Epithelial cell of prostate (primary cell): Measurements from ENCODE around the gene KIRREL3.

Source experiments
- DNase-seq: peaks from one replicate; pipeline ENCODE4 v3.0.0-alpha.2; 2011; ENCODE audit warnings: low read depth, low spot score
- H3K27ac ChIP-seq: fragments of 450-650 bp; 2 replicates; pipeline ENCODE4 v1.5.1; 2017; ENCODE audit warnings: mild to moderate bottlenecking

Gene KIRREL3

GRCh38 chr11:126725521-126725920 lies 275.0 kb downstream of the KIRREL3 start:
- no peak overlapping the region for H3K27ac ChIP-seq
- DNase-seq: no peak

GRCh38 chr11:126725043-126725442 lies 275.5 kb downstream of the KIRREL3 start:
- no peak for DNase-seq

DNA sequence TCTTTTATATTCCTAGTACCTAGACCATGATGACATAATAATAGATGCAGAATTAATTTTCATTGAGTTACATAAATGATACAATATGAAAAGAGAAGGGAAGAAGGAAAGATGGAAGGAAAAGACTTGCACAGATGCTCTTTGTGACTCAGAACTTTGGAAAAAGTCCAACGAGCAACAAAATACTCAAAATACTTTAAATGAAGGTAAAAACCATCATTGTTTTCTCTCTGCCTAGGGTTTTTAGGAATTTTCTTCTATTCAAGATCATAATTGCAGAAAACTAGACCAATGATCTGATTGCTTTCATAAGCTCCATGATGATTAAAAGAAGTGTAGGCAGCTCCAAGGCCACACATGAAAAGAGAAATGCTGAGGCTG lies 276.9 kb downstream of the KIRREL3 start:
- no peak overlapping the region for H3K27ac ChIP-seq
- no peak for DNase-seq

More at GRCh38 chr11:126725043-126725442, 275.5 kb downstream of the KIRREL3 start:
- H3K27ac ChIP-seq: no peak overlapping the region

DNA sequence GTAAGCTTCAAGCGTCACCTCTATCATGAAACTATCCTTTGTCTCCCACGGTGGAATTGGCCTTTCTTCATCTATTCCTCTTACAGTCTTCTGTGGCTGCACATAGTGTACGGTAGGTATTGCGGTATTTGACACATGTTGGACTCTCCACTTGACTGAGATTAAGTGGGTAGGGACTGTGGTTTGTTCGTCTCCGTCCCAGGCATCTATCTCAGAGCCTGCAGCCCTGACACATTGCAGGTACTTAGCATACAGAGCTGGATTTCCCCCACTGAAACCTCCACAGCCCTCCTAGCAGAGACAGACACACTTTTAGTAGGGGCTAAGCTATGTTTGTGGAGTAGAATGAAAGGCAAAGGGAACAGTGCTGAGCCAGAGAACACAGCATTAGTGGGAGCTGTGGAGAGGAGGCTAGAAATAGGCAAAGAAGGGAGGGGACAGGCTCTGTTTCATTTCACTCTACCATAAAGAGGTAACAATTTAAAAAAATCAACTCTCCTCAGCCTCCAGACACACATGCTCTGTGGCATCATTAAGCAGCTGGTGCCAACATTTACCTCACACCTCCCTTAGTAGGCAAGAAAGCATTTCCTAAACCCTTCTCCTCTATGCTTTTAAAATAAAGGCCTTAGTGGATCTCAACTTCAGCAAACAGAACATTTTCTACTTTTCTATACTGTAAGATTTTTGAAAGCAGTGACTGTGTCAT lies 277.5 kb downstream of the KIRREL3 start:
- DNase-seq: no peak
- H3K27ac ChIP-seq: no peak overlapping the region

GRCh38 chr11:126722006-126722736 lies 278.4 kb downstream of the KIRREL3 start:
- no peak for DNase-seq
- H3K27ac ChIP-seq: no peak overlapping the region

DNA sequence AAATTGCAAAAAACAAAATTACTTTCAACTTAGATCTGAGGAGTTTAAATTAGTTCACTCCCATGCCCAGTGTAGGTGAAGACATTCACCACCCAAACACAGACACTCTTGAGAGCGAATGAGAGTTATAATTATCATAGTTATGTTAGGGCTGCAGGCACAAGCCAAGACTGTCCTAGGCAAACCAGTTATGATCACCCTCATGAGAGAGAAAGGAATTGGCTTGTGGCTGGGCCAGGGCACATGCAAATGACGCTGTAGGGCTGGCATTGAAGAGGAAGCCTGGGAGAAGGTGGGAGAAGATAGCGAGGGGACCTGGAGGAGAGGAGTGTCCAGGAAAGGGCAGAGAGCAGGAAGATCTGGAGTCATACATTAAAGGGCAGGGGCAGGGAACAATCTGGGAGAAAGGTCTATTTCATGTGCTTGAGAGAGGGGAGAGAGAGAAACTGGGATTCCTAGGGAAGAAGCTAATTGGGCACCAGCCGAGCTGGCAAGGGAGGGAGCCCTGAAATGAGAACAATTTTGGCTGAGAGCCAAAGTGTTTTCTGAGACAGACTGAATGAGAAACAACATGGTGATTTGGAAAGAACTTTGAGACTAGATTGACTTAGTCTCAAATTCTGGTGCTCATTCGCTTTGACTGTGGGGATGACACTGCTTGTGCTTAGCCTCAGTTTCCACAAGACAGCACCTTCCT lies 279.9 kb downstream of the KIRREL3 start:
- DNase-seq: no peak
- no peak overlapping the region for H3K27ac ChIP-seq

GRCh38 chr11:126719740-126720139 lies 280.8 kb downstream of the KIRREL3 start:
- DNase-seq: no peak

DNA sequence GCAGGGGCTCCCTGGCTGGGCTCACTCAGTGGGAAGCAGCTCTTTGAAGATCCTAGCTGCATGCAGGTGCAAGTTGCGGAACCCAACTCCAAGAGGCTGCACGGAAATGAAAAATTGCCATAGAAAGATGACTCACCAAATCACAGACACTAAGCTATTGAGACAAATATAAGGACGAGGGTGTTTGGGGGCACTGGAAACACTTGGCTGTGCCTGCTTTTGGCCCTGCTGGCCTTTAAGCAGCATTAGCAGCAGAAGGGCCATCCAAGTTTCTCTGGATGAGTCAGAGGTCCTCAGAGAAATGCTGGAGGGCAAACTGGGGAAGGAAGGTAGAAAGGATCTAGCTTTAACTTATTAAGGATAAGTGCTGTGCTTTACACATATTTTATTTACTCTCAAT lies 282.3 kb downstream of the KIRREL3 start:
- no peak for DNase-seq
- H3K27ac ChIP-seq: no peak overlapping the region

More at GRCh38 chr11:126719740-126720139, 280.8 kb downstream of the KIRREL3 start:
- H3K27ac ChIP-seq: no peak overlapping the region

DNA sequence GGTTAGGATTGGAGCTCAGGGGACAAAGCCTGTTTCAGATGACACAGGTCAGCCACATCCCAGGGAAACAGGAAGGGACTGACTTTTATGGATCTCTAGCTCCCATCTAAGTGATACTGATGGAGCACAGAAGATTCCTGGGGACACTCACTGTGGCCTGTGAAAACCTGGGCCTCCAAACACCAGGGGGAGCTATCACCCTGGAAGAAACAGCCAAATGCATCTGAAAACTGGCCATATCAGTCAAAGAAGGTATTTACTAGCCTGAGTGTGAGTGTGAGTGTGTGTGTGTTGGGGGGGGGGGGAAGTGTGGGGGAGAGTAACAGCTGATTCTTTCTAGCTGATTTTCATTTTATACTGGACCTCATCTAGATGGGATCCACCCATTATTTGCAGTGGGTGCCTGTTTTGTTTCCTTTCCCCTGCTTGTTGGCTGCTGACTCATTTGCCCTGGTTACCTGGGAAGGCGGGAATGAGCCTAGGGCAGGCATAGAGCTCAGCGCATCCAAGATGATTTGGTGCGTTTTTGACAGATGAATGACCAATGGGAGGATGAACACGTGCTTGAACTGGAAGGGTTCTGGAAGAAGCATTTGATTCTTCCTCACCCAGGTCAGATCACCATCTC lies 284.0 kb downstream of the KIRREL3 start:
- no peak overlapping the region for H3K27ac ChIP-seq
- no peak for DNase-seq

- no peak overlapping the region for H3K27ac ChIP-seq
- DNase-seq: no peak
Observed at GRCh38 chr11:126713806-126714205, 286.8 kb downstream of the KIRREL3 start.

GRCh38 chr11:126711977-126712625 lies 288.5 kb downstream of the KIRREL3 start:
- no peak overlapping the region for H3K27ac ChIP-seq
- DNase-seq: no peak

- no peak for DNase-seq
- no peak overlapping the region for H3K27ac ChIP-seq
Observed at GRCh38 chr11:126710804-126711399, 289.7 kb downstream of the KIRREL3 start.

GRCh38 chr11:126707498-126707897 lies 293.1 kb downstream of the KIRREL3 start:
- H3K27ac ChIP-seq: no peak overlapping the region
- DNase-seq: no peak

DNA sequence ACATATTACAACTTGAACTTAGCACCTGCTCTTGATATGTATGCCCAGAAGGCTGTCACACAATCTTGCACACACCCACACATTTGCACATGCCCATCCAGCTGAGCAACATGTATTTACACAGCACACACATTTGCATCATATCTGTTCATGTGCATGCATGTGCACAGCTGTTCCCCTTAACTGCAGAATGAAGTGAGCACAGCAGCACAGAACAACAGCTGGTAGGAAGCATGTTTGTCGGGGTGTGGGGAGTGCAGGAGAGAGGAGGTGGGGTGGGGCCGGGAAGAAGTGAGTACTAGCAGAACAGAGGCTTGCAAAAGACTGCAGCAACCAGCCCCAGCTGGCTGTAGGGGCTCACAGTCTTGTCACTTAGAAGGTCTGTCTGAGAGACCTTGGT lies 296.5 kb downstream of the KIRREL3 start:
- DNase-seq: no peak
- H3K27ac ChIP-seq: no peak overlapping the region

- DNase-seq: no peak
- H3K27ac ChIP-seq: no peak overlapping the region
Observed at GRCh38 chr11:126703662-126704061, 296.9 kb downstream of the KIRREL3 start.

- no peak for DNase-seq
- H3K27ac ChIP-seq: no peak overlapping the region
Observed at GRCh38 chr11:126702987-126703386, 297.6 kb downstream of the KIRREL3 start.

DNA sequence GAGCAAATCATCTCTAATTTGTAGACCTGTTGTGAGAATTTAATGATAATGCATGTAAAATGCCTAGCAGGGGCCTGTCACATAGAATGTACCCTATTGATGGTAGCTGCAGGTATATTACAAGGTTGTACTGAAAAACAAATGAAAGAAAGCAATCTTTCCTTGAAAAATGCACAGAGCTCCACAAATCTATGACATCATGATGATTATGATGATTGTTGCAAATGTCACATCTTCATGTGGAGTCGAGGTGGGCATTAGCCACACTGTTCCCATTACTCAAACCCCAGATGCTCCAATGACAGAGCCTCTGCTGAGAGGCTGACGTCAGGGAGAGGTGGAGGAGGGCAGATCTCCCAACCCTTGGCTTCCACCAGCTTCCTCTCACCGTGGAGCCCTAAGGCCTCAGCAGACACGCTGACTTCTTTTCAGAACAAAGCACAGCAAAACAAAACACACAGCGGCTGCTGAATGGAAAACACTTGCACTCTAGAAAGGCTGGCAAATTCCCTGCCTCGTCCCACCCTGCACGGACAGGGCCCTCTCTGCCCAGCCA lies 298.3 kb downstream of the KIRREL3 start:
- H3K27ac ChIP-seq: no peak overlapping the region
- DNase-seq: no peak

- no peak overlapping the region for H3K27ac ChIP-seq
- DNase-seq: no peak
Observed at GRCh38 chr11:126701520-126701897, 299.1 kb downstream of the KIRREL3 start.

DNA sequence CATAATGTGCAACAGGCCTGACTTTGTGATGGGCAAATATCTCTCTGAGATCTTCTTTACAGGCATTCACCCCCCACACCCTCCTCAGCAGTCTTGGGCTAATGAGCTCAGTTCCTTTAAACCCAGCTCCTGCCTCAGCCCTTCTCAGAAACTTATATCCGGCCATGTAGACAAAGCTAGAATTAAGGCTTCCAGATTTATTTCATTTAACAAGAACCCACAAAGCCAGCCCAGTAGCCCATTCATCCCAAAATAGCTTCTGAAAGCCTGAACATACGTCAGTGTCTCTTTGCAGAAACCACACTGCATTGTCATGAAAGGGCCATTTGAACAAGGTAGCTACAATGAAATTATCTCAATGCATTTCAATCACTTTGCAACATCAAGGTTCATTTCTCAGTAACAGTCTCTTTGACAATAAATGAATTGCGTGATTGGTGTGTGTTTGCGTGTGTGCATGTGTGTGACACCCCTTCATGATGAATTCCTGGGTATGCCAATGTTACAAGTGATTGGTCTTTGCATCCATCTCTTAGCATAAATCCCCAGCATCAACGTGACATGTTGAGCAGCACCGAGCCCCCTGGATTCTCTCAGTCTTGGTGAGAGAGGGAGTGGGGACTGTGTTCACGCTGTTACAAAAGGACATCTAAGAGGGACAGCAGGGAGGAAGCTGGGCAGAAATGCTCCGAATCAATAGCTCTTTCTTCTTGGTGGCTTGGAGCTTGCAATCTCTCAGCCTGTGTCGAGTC lies 299.6 kb downstream of the KIRREL3 start:
- no peak for DNase-seq
- no peak overlapping the region for H3K27ac ChIP-seq
